ENCODE measurements around the gene TRAF3.

The TRAF3 gene

GRCh38 chr14:102905116-102906108, 128.2 kb downstream of the TRAF3 start:
- TF ChIP-seq, protein P1, sequence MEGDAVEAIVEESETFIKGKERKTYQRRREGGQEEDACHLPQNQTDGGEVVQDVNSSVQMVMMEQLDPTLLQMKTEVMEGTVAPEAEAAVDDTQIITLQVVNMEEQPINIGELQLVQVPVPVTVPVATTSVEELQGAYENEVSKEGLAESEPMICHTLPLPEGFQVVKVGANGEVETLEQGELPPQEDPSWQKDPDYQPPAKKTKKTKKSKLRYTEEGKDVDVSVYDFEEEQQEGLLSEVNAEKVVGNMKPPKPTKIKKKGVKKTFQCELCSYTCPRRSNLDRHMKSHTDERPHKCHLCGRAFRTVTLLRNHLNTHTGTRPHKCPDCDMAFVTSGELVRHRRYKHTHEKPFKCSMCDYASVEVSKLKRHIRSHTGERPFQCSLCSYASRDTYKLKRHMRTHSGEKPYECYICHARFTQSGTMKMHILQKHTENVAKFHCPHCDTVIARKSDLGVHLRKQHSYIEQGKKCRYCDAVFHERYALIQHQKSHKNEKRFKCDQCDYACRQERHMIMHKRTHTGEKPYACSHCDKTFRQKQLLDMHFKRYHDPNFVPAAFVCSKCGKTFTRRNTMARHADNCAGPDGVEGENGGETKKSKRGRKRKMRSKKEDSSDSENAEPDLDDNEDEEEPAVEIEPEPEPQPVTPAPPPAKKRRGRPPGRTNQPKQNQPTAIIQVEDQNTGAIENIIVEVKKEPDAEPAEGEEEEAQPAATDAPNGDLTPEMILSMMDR (IDR thresholded peaks at IDR 0.05; ENCODE audit: low read length, missing control alignments) = no peak
- H3K4me3 ChIP-seq (replicated peaks; ENCODE audit: low read depth, low read length) = no peak overlapping the region
- DNase-seq (ENCODE audit: low read depth) = no peak

- TF ChIP-seq, protein P1 (IDR thresholded peaks at IDR 0.05; ENCODE audit: low read length, missing control alignments) = no peak
- no peak overlapping the region for H3K4me3 ChIP-seq (replicated peaks; ENCODE audit: low read depth, low read length)
These were observed 129.5 kb downstream of the TRAF3 start for GRCh38 chr14:102906616-102907302.

DNA sequence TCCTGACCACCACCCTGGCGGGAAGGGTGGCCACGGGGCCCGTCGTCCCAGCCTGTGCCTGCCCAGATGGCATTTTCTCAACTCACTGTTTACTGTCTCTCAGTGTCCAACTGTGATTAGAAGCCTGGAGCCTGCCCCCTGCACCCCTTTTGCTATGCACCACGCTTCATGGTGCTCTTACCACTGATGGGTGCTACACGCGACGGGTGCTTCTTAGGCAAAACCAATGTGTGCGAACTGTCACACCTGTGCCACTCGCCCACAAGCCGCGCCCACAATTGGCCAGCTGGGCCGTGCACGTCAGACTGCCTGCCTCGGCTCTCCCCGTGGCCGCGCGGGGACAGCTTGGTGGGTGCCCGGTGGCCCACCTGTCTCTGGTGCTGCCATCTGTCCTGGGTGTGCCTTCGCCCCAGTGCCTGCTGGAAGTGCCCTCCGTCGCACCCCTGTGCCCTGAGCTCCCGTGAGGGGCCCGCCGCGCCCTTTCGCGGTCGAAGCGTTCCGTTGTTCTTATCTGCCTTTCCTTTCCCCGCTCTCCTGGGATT, 130.1 kb downstream of the TRAF3 start:
- no peak for DNase-seq (ENCODE audit: low read depth)
- H3K4me3 ChIP-seq (replicated peaks; ENCODE audit: low read depth, low read length) = no peak overlapping the region
- TF ChIP-seq, protein P1 (IDR thresholded peaks at IDR 0.05; ENCODE audit: low read length, missing control alignments) = no peak

More at GRCh38 chr14:102906616-102907302, 129.5 kb downstream of the TRAF3 start:
- DNase-seq (ENCODE audit: low read depth) = no peak

- TF ChIP-seq, protein P1 (IDR thresholded peaks at IDR 0.05; ENCODE audit: low read length, missing control alignments) = no peak
- no peak for DNase-seq (ENCODE audit: low read depth)
- no peak overlapping the region for H3K4me3 ChIP-seq (replicated peaks; ENCODE audit: low read depth, low read length)
These were observed 130.9 kb downstream of the TRAF3 start for GRCh38 chr14:102907980-102908730.

GRCh38 chr14:102908766-102909455, 131.7 kb downstream of the TRAF3 start:
- no peak for DNase-seq (ENCODE audit: low read depth)
- H3K4me3 ChIP-seq (replicated peaks; ENCODE audit: low read depth, low read length) = no peak overlapping the region
- TF ChIP-seq, protein P1 (IDR thresholded peaks at IDR 0.05; ENCODE audit: low read length, missing control alignments) = no peak

DNA sequence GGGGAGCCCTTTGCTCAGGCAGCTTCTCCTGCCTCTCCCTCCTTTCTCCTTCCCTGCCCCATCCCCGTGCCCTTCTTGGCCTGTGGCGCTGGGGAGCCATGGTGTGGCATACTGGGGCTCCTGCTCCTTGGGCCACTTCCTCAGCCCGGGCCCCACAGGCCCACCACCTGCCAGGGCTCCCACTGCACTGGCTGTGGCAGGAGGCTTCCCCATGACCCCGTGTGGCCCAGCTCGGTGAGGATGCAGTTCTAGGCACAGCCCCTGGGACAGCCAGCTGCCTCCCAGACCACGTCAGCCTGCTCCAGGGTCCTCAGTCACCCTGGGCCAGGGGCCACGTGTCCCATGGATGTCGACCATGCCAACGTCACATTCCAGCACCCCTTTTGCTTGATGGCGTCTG, 132.2 kb downstream of the TRAF3 start:
- no peak overlapping the region for H3K4me3 ChIP-seq (replicated peaks; ENCODE audit: low read depth, low read length)
- TF ChIP-seq, protein P1 (IDR thresholded peaks at IDR 0.05; ENCODE audit: low read length, missing control alignments) = no peak
- DNase-seq (ENCODE audit: low read depth) = no peak

Data from fibroblast of pulmonary artery (primary cell).